ENCODE results near the gene IQGAP1. TPM values are rescaled to one million over a fixed set of nuclear protein-coding genes. Genes with fewer than 3 reads are reported as not detected.

IQGAP1 gene
- polyA plus RNA-seq, 6 donors from 2014 or later = 96.5 to 182 (median 158) TPM

GRCh38 chr15:90439946-90440345, 51.9 kb downstream of the IQGAP1 start:
- no peaks in the 10 kb centered on the region for H3K27me3 Mint-ChIP-seq
- peaks cover 0 to 6% (median 4%) of the 10 kb centered on the region in 7 donors for H3K9me3 Mint-ChIP-seq
- H3K4me3 Mint-ChIP-seq = no peak overlapping the region
- peaks cover 10 to 18% (median 16%) of the 10 kb centered on the region in 3 donors for H3K4me1 Mint-ChIP-seq
- peak overlapping the region in 2 of 6 donors; percentile 16 to 59 for H3K27ac Mint-ChIP-seq
- ATAC-seq (ENCODE audit: low read depth in 2 of 2) = no peak
- no peak for DNase-seq
- H3K36me3 Mint-ChIP-seq = peaks cover 25 to 28% of the 10 kb centered on the region in 2 donors

- H3K27me3 Mint-ChIP-seq = no peaks in the 10 kb centered on the region
- H3K4me1 Mint-ChIP-seq = peaks cover 4 to 18% (median 11%) of the 10 kb centered on the region in 3 donors
- no peak overlapping the region for H3K4me3 Mint-ChIP-seq
- peaks cover 0 to 6% (median 4%) of the 10 kb centered on the region in 7 donors for H3K9me3 Mint-ChIP-seq
- H3K36me3 Mint-ChIP-seq = peaks cover 20 to 23% of the 10 kb centered on the region in 2 donors
- peak overlapping the region in 1 of 6 donors; percentile 32 for H3K27ac Mint-ChIP-seq
- no peak for DNase-seq
- ATAC-seq (ENCODE audit: low read depth in 2 of 2) = no peak
Measured at GRCh38 chr15:90441027-90441426, 53.0 kb downstream of the IQGAP1 start.

GRCh38 chr15:90442423-90442822, 54.4 kb downstream of the IQGAP1 start:
- Mint-ChIP-seq H3K27ac (no peak overlapping the region), H3K4me1 (peaks cover 0 to 7% (median 3%) of the 10 kb centered on the region in 3 donors), H3K36me3 (peaks cover 8 to 12% of the 10 kb centered on the region in 2 donors), H3K27me3 (no peaks in the 10 kb centered on the region), H3K4me3 (no peak overlapping the region), H3K9me3 (no peaks in the 10 kb centered on the region)
- DNase-seq (no peak), ATAC-seq (ENCODE audit: low read depth in 2 of 2) (no peak)

GRCh38 chr15:90449206-90449735, 61.2 kb downstream of the IQGAP1 start:
- no peak overlapping the region for H3K4me3 Mint-ChIP-seq
- H3K4me1 Mint-ChIP-seq = peaks cover 0 to 4% (median 4%) of the 10 kb centered on the region in 3 donors
- no peak for ATAC-seq (ENCODE audit: low read depth in 2 of 2)
- H3K27me3 Mint-ChIP-seq = no peaks in the 10 kb centered on the region
- DNase-seq = no peak
- peaks cover 36 to 56% of the 10 kb centered on the region in 2 donors for H3K36me3 Mint-ChIP-seq
- H3K27ac Mint-ChIP-seq = no peak overlapping the region
- H3K9me3 Mint-ChIP-seq = peaks cover 0 to 1% (median 0%) of the 10 kb centered on the region in 7 donors

- Mint-ChIP-seq H3K4me3 (no peak overlapping the region), H3K27me3 (no peaks in the 10 kb centered on the region), H3K36me3 (peaks cover 36 to 59% of the 10 kb centered on the region in 2 donors), H3K27ac (peak overlapping the region in 1 of 6 donors; percentile 55), H3K4me1 (peaks cover 0 to 5% (median 4%) of the 10 kb centered on the region in 3 donors), H3K9me3 (peaks cover 0 to 1% (median 0%) of the 10 kb centered on the region in 7 donors)
- ATAC-seq (ENCODE audit: low read depth in 2 of 2) = no peak
- no peak for DNase-seq
Measured at GRCh38 chr15:90451053-90451850, 63.2 kb downstream of the IQGAP1 start.

GRCh38 chr15:90456236-90456635, 68.2 kb downstream of the IQGAP1 start:
- no peaks in the 10 kb centered on the region for H3K27me3 Mint-ChIP-seq
- peaks cover 0 to 18% (median 2%) of the 10 kb centered on the region in 3 donors for H3K4me1 Mint-ChIP-seq
- ATAC-seq (ENCODE audit: low read depth in 2 of 2) = no peak
- H3K9me3 Mint-ChIP-seq = no peaks in the 10 kb centered on the region
- H3K36me3 Mint-ChIP-seq = peaks cover 45 to 58% of the 10 kb centered on the region in 2 donors
- DNase-seq = no peak
- H3K27ac Mint-ChIP-seq = no peak overlapping the region
- H3K4me3 Mint-ChIP-seq = no peak overlapping the region

- DNase-seq = no peak
- H3K27ac Mint-ChIP-seq = peak overlapping the region in 1 of 6 donors; percentile 79
- H3K27me3 Mint-ChIP-seq = no peaks in the 10 kb centered on the region
- no peak for ATAC-seq (ENCODE audit: low read depth in 2 of 2)
- peaks cover 37 to 45% of the 10 kb centered on the region in 2 donors for H3K36me3 Mint-ChIP-seq
- peaks cover 0 to 18% (median 2%) of the 10 kb centered on the region in 3 donors for H3K4me1 Mint-ChIP-seq
- no peaks in the 10 kb centered on the region for H3K9me3 Mint-ChIP-seq
- H3K4me3 Mint-ChIP-seq = no peak overlapping the region
Measured at GRCh38 chr15:90458061-90458460, 70.0 kb downstream of the IQGAP1 start.

GRCh38 chr15:90459368-90459767, 71.3 kb downstream of the IQGAP1 start:
- Mint-ChIP-seq H3K9me3 (no peaks in the 10 kb centered on the region), H3K27me3 (no peaks in the 10 kb centered on the region), H3K4me3 (no peak overlapping the region), H3K4me1 (peaks cover 0 to 14% (median 2%) of the 10 kb centered on the region in 3 donors), H3K36me3 (peaks cover 28 to 36% of the 10 kb centered on the region in 2 donors), H3K27ac (peak overlapping the region in 1 of 6 donors; percentile 8)
- no peak for DNase-seq
- no peak for ATAC-seq (ENCODE audit: low read depth in 2 of 2)

- Mint-ChIP-seq H3K4me3 (no peak overlapping the region), H3K36me3 (peaks cover 26 to 34% of the 10 kb centered on the region in 2 donors), H3K4me1 (peaks cover 0 to 14% (median 2%) of the 10 kb centered on the region in 3 donors), H3K27ac (peak overlapping the region in 2 of 6 donors; percentile 23 to 43), H3K9me3 (no peaks in the 10 kb centered on the region), H3K27me3 (no peaks in the 10 kb centered on the region)
- DNase-seq = no peak
- ATAC-seq (ENCODE audit: low read depth in 2 of 2) = no peak
Measured at GRCh38 chr15:90460142-90460824, 72.2 kb downstream of the IQGAP1 start.

GRCh38 chr15:90463381-90463780, 75.3 kb downstream of the IQGAP1 start:
- no peak overlapping the region for H3K4me3 Mint-ChIP-seq
- H3K27me3 Mint-ChIP-seq = no peaks in the 10 kb centered on the region
- ATAC-seq (ENCODE audit: low read depth in 2 of 2) (no peak), DNase-seq (no peak)
- peaks cover 0 to 14% (median 2%) of the 10 kb centered on the region in 3 donors for H3K4me1 Mint-ChIP-seq
- H3K27ac Mint-ChIP-seq = peak overlapping the region in 2 of 6 donors; percentile 20 to 38
- peaks cover 34 to 39% of the 10 kb centered on the region in 2 donors for H3K36me3 Mint-ChIP-seq
- H3K9me3 Mint-ChIP-seq = no peaks in the 10 kb centered on the region

- ATAC-seq (ENCODE audit: low read depth in 2 of 2) = no peak
- Mint-ChIP-seq H3K27ac (peak overlapping the region in 2 of 6 donors; percentile 21 to 85), H3K9me3 (no peaks in the 10 kb centered on the region), H3K27me3 (no peaks in the 10 kb centered on the region), H3K36me3 (peaks cover 24 to 40% of the 10 kb centered on the region in 2 donors), H3K4me3 (no peak overlapping the region), H3K4me1 (peaks cover 1 to 9% (median 7%) of the 10 kb centered on the region in 3 donors)
- DNase-seq = no peak
Measured at GRCh38 chr15:90465140-90465929, 77.3 kb downstream of the IQGAP1 start.

GRCh38 chr15:90465930-90466567, 78.0 kb downstream of the IQGAP1 start:
- peak overlapping the region in 4 of 6 donors; percentile 24 to 85 (median 51) for H3K27ac Mint-ChIP-seq
- ATAC-seq (ENCODE audit: low read depth in 2 of 2) = no peak
- no peak overlapping the region for H3K4me3 Mint-ChIP-seq
- no peaks in the 10 kb centered on the region for H3K9me3 Mint-ChIP-seq
- peaks cover 26 to 42% of the 10 kb centered on the region in 2 donors for H3K36me3 Mint-ChIP-seq
- DNase-seq = no peak
- H3K27me3 Mint-ChIP-seq = no peaks in the 10 kb centered on the region
- H3K4me1 Mint-ChIP-seq = peaks cover 0 to 14% (median 9%) of the 10 kb centered on the region in 3 donors
